ENCODE measurements around the gene KLHL26. TPM values are rescaled to one million over a fixed set of nuclear protein-coding genes. Genes with fewer than 3 reads are reported as not detected.
A peak's percentile ranks its signal among the peaks of the same experiment; 100 is the strongest.

KLHL26 gene
- total and polyA plus RNA-seq, 2 experiments from 2014 or later, result 2.9 to 6.4 TPM

GRCh38 chr19:18699403-18700054 lies 62.7 kb downstream of the KLHL26 start:
- Histone ChIP-seq H3K9me3 (ENCODE audit: low read depth) (no peaks in the 10 kb centered on the region), H3K4me1 (ENCODE audit: insufficient read depth) (peaks cover 6% of the 10 kb centered on the region; the same call in 1 of the 2 replicates), H4K20me1 (ENCODE audit: insufficient read depth) (no peaks in the 10 kb centered on the region), H3F3A (ENCODE audit: insufficient read depth) (no peaks in the 10 kb centered on the region; the same call in 1 of the 2 replicates), H3K27ac (no peak overlapping the region), H3K4me3 (no peak overlapping the region), H3K27me3 (replicated peaks; ENCODE audit: insufficient read depth) (no peaks in the 10 kb centered on the region), H3K4me2 (ENCODE audit: unreplicated experiment) (no peak overlapping the region), H3K79me2 (ENCODE audit: insufficient read depth) (peaks cover 82% of the 10 kb centered on the region), H2AFZ (no peak overlapping the region), H3K9me2 (ENCODE audit: insufficient read depth) (no peaks in the 10 kb centered on the region), H3K36me3 (ENCODE audit: low read depth) (no peaks in the 10 kb centered on the region), H3K9ac (no peak overlapping the region)
- in situ Hi-C loops (cut with MboI), result no loop called here
- WGBS, 2 experiments (ENCODE audit: low coverage in 1 of 2, low lambda C conversion rate in 2 of 2, missing lambda C conversion rate in 2 of 2), result 87 to 89% methylated on average over 14 of the region's 14 CpGs
- DNase-seq, result no peak
- TF ChIP-seq EZH2phosphoT487 (IDR thresholded peaks at IDR 0.05; ENCODE audit: insufficient read depth, low read depth) (no peak), EZH2 (IDR thresholded peaks at IDR 0.05; ENCODE audit: insufficient read depth, poor library complexity, severe bottlenecking) (no peak)

- Histone ChIP-seq H4K20me1 (ENCODE audit: insufficient read depth) (no peaks in the 10 kb centered on the region; the same call in 1 of the 2 replicates), H3K36me3 (ENCODE audit: low read depth) (no peaks in the 10 kb centered on the region), H3K79me2 (ENCODE audit: insufficient read depth) (peaks cover 70% of the 10 kb centered on the region), H3K4me2 (ENCODE audit: unreplicated experiment) (peak overlapping the region; percentile 82), H3K4me3 (peak overlapping the region; percentile 70), H3K9me2 (ENCODE audit: insufficient read depth) (no peaks in the 10 kb centered on the region), H3K9me3 (ENCODE audit: low read depth) (no peaks in the 10 kb centered on the region), H3K9ac (peak overlapping the region; percentile 51; the same call in 1 of the 2 replicates), H3K4me1 (ENCODE audit: insufficient read depth) (peaks cover 6% of the 10 kb centered on the region; the same call in 1 of the 2 replicates), H3F3A (ENCODE audit: insufficient read depth) (no peaks in the 10 kb centered on the region; the same call in 1 of the 2 replicates), H2AFZ (peak overlapping the region; percentile 82), H3K27me3 (replicated peaks; ENCODE audit: insufficient read depth) (no peaks in the 10 kb centered on the region), H3K27ac (peak overlapping the region; percentile 49)
- 3 to 5% methylated on average over 34 to 35 of the region's 35 CpGs for WGBS, 2 experiments (ENCODE audit: low coverage in 1 of 2, low lambda C conversion rate in 2 of 2, missing lambda C conversion rate in 2 of 2)
- DNase-seq, result peak; percentile 85
- in situ Hi-C loops (cut with MboI), result no loop called here
- TF ChIP-seq EZH2phosphoT487 (IDR thresholded peaks at IDR 0.05; ENCODE audit: insufficient read depth, low read depth) (no peak), EZH2 (IDR thresholded peaks at IDR 0.05; ENCODE audit: insufficient read depth, poor library complexity, severe bottlenecking) (no peak)
Observed at GRCh38 chr19:18700501-18701249, 63.8 kb downstream of the KLHL26 start.

GRCh38 chr19:18701250-18701608 lies 64.4 kb downstream of the KLHL26 start:
- no peak for DNase-seq
- no peaks in the 10 kb centered on the region; the same call in 1 of the 2 replicates for H4K20me1 ChIP-seq (ENCODE audit: insufficient read depth)
- no peak for TF ChIP-seq EZH2 (IDR thresholded peaks at IDR 0.05; ENCODE audit: insufficient read depth, poor library complexity, severe bottlenecking)
- TF ChIP-seq EZH2phosphoT487 (IDR thresholded peaks at IDR 0.05; ENCODE audit: insufficient read depth, low read depth), result no peak
- no peaks in the 10 kb centered on the region for H3K9me2 ChIP-seq (ENCODE audit: insufficient read depth)
- H3K4me3 ChIP-seq, result peak overlapping the region; percentile 70
- no peaks in the 10 kb centered on the region; the same call in 1 of the 2 replicates for H3F3A ChIP-seq (ENCODE audit: insufficient read depth)
- H3K9ac ChIP-seq, result no peak overlapping the region
- no peaks in the 10 kb centered on the region for H3K9me3 ChIP-seq (ENCODE audit: low read depth)
- no peaks in the 10 kb centered on the region for H3K27me3 ChIP-seq (replicated peaks; ENCODE audit: insufficient read depth)
- no peaks in the 10 kb centered on the region for H3K36me3 ChIP-seq (ENCODE audit: low read depth)
- H3K4me2 ChIP-seq (ENCODE audit: unreplicated experiment), result peak overlapping the region; percentile 82
- in situ Hi-C loops (cut with MboI), result no loop called here
- 16 to 18% methylated on average over 7 of the region's 7 CpGs for WGBS, 2 experiments (ENCODE audit: low coverage in 1 of 2, low lambda C conversion rate in 2 of 2, missing lambda C conversion rate in 2 of 2)
- peak overlapping the region; percentile 49; the same call in 1 of the 2 replicates for H3K27ac ChIP-seq
- peaks cover 6% of the 10 kb centered on the region; the same call in 1 of the 2 replicates for H3K4me1 ChIP-seq (ENCODE audit: insufficient read depth)
- H2AFZ ChIP-seq, result peak overlapping the region; percentile 82
- H3K79me2 ChIP-seq (ENCODE audit: insufficient read depth), result peaks cover 66% of the 10 kb centered on the region

- Histone ChIP-seq H3K4me2 (ENCODE audit: unreplicated experiment) (no peak overlapping the region), H3K36me3 (ENCODE audit: low read depth) (no peaks in the 10 kb centered on the region), H3K27me3 (replicated peaks; ENCODE audit: insufficient read depth) (no peaks in the 10 kb centered on the region), H4K20me1 (ENCODE audit: insufficient read depth) (no peaks in the 10 kb centered on the region; the same call in 1 of the 2 replicates), H3F3A (ENCODE audit: insufficient read depth) (no peaks in the 10 kb centered on the region; the same call in 1 of the 2 replicates), H2AFZ (no peak overlapping the region), H3K4me1 (ENCODE audit: insufficient read depth) (peaks cover 6% of the 10 kb centered on the region; the same call in 1 of the 2 replicates), H3K9ac (no peak overlapping the region), H3K4me3 (no peak overlapping the region), H3K9me2 (ENCODE audit: insufficient read depth) (no peaks in the 10 kb centered on the region), H3K27ac (no peak overlapping the region), H3K79me2 (ENCODE audit: insufficient read depth) (peaks cover 70% of the 10 kb centered on the region), H3K9me3 (ENCODE audit: low read depth) (no peaks in the 10 kb centered on the region)
- 79 to 82% methylated on average over 4 of the region's 4 CpGs for WGBS, 2 experiments (ENCODE audit: low coverage in 1 of 2, low lambda C conversion rate in 2 of 2, missing lambda C conversion rate in 2 of 2)
- TF ChIP-seq EZH2phosphoT487 (IDR thresholded peaks at IDR 0.05; ENCODE audit: insufficient read depth, low read depth), result no peak
- no peak for TF ChIP-seq EZH2 (IDR thresholded peaks at IDR 0.05; ENCODE audit: insufficient read depth, poor library complexity, severe bottlenecking)
- DNase-seq, result no peak
- in situ Hi-C loops (cut with MboI), result no loop called here
Observed at GRCh38 chr19:18704054-18704453, 67.2 kb downstream of the KLHL26 start.

All from GM23248 (cell line).